ENCODE data around the gene RMND5B. TPM values are rescaled to one million over a fixed set of nuclear protein-coding genes. Genes with fewer than 3 reads are reported as not detected.

RMND5B gene
- total and polyA plus RNA-seq, 4 donors, result 13.4 to 24.8 (median 21.7) TPM

GRCh38 chr5:178150977-178151734 lies 20.3 kb downstream of the RMND5B start:
- Histone ChIP-seq H3K27me3 (ENCODE audit: control insufficient read depth in 4 of 4, insufficient read depth in 4 of 4, low read length in 3 of 4) (no peaks in the 10 kb centered on the region), H3K9ac (ENCODE audit: low read depth in 1 of 2, low read length in 2 of 2) (no peak overlapping the region), H3K9me3 (ENCODE audit: control insufficient read depth in 4 of 4, low read length in 3 of 4) (no peaks in the 10 kb centered on the region), H3K36me3 (ENCODE audit: control insufficient read depth in 4 of 4, insufficient read depth in 3 of 4, low read depth in 1 of 4, low read length in 3 of 4) (peaks cover 15 to 48% (median 24%) of the 10 kb centered on the region in 4 donors), H3K4me3 (ENCODE audit: low read depth in 1 of 3, low read length in 3 of 3) (no peak overlapping the region), H3K27ac (ENCODE audit: low read depth in 1 of 2, low read length in 2 of 2) (no peak overlapping the region), H3K4me1 (ENCODE audit: control insufficient read depth in 4 of 4, insufficient read depth in 4 of 4, low read length in 3 of 4) (peaks cover 5 to 16% (median 11%) of the 10 kb centered on the region in 4 donors)
- WGBS, result 85% methylated on average over 11 of the region's 11 CpGs
- TF ChIP-seq HNF4G (IDR thresholded peaks at IDR 0.05), result no peak
- no peak for TF ChIP-seq MAX (IDR thresholded peaks at IDR 0.05)
- TF ChIP-seq HNF4A (conservative IDR thresholded peaks at IDR 0.05), result no peak
- no peak for TF ChIP-seq FOXA1 (IDR thresholded peaks at IDR 0.05)
- TF ChIP-seq CTCF (IDR thresholded peaks at IDR 0.05; ENCODE audit: low read depth, low read length, missing input control), result no peak
- no peak for TF ChIP-seq YY1 (IDR thresholded peaks at IDR 0.05)
- TF ChIP-seq RXRA (IDR thresholded peaks at IDR 0.05), result no peak
- no peak for TF ChIP-seq GABPA (IDR thresholded peaks at IDR 0.05 in 1 of 2, conservative IDR thresholded peaks at IDR 0.05 in 1 of 2)
- TF ChIP-seq RAD21 (IDR thresholded peaks at IDR 0.05), result no peak
- TF ChIP-seq EGR1 (IDR thresholded peaks at IDR 0.05; ENCODE audit: low read depth in 2 of 2), result no peak
- TF ChIP-seq ZBTB33 (IDR thresholded peaks at IDR 0.05), result no peak
- no peak for DNase-seq (ENCODE audit: low spot score)

- Histone ChIP-seq H3K9me3 (ENCODE audit: control insufficient read depth in 4 of 4, low read length in 3 of 4) (no peaks in the 10 kb centered on the region), H3K4me1 (ENCODE audit: control insufficient read depth in 4 of 4, insufficient read depth in 4 of 4, low read length in 3 of 4) (peaks cover 5 to 16% (median 11%) of the 10 kb centered on the region in 4 donors), H3K27ac (ENCODE audit: low read depth in 1 of 2, low read length in 2 of 2) (peak overlapping the region in 1 of 2 donors; percentile 59), H3K4me3 (ENCODE audit: low read depth in 1 of 3, low read length in 3 of 3) (peak overlapping the region; percentile 73 to 97 (median 91)), H3K9ac (ENCODE audit: low read depth in 1 of 2, low read length in 2 of 2) (peak overlapping the region; percentile 89 to 90), H3K27me3 (ENCODE audit: control insufficient read depth in 4 of 4, insufficient read depth in 4 of 4, low read length in 3 of 4) (no peaks in the 10 kb centered on the region), H3K36me3 (ENCODE audit: control insufficient read depth in 4 of 4, insufficient read depth in 3 of 4, low read depth in 1 of 4, low read length in 3 of 4) (peaks cover 8 to 32% (median 12%) of the 10 kb centered on the region in 4 donors)
- DNase-seq (ENCODE audit: low spot score), result no peak
- whole genome bisulfite sequencing, result 51% methylated on average over 31 of the region's 31 CpGs
- TF ChIP-seq JUND (IDR thresholded peaks at IDR 0.05) (no peak), REST (IDR thresholded peaks at IDR 0.05) (no peak), HNF4G (IDR thresholded peaks at IDR 0.05) (no peak), ZBTB33 (IDR thresholded peaks at IDR 0.05) (no peak), ATF3 (IDR thresholded peaks at IDR 0.05) (no peak), MAX (IDR thresholded peaks at IDR 0.05) (no peak), GABPA (IDR thresholded peaks at IDR 0.05 in 1 of 2, conservative IDR thresholded peaks at IDR 0.05 in 1 of 2) (no peak), NR2F2 (IDR thresholded peaks at IDR 0.05) (no peak), RAD21 (IDR thresholded peaks at IDR 0.05) (no peak)
Observed at GRCh38 chr5:178152491-178153444, 22.0 kb downstream of the RMND5B start.

Measured in liver (tissue), 9 donors.